GM13977 (cell line): ENCODE data around the gene DAPP1.
"Not testable (repeated sequence)": the region's sequence is repeated elsewhere in the genome, so short reads cannot be mapped to it uniquely, and the experiment has no call there.

ENCODE experiments used
- DNase-seq: peaks from one replicate; pipeline ENCODE4 v3.0.0; 2012; ENCODE audit warnings: low spot score
- in situ Hi-C: fragments of 300-500 bp; cut with MboI; formaldehyde crosslinking; loops from one replicate; pipeline ENCODE4 v1.12.0; 2022; ENCODE audit warnings: low sequenced_read_pairs, low pct_unique_long_range_greater_than_20kb, mixed read lengths, inconsistent platforms; ENCODE audit not compliant: unreplicated experiment
- TF ChIP-seq, protein P1 (sequence below): IDR thresholded peaks from 2 replicates; pipeline ENCODE4 v1.5.1; 2012; ENCODE audit warnings: mild to moderate bottlenecking, control low read depth; ENCODE audit not compliant: insufficient read depth; ENCODE audit errors: extremely low read depth, missing control alignments

Gene DAPP1

DNA sequence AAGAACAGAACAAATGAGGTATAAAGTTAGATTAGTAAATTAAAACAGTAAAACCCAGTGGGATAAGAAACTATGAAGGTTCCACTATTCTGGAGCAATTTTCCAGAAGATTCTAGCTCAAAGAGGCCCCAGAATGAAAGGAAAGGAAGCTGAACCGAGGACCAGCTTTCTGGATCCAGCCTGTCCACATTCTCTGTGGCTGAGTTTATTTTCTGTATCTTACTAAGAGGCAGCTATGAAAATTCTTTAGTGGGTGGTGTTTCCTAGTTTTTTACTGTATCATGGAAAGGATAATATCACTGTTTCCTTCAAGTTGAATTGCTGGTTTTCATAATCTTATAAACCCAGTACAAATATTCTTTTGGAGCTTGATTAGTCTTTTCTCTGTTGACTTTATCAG, 11.8 kb downstream of the DAPP1 start:
- no peak for DNase-seq
- TF ChIP-seq, protein P1, sequence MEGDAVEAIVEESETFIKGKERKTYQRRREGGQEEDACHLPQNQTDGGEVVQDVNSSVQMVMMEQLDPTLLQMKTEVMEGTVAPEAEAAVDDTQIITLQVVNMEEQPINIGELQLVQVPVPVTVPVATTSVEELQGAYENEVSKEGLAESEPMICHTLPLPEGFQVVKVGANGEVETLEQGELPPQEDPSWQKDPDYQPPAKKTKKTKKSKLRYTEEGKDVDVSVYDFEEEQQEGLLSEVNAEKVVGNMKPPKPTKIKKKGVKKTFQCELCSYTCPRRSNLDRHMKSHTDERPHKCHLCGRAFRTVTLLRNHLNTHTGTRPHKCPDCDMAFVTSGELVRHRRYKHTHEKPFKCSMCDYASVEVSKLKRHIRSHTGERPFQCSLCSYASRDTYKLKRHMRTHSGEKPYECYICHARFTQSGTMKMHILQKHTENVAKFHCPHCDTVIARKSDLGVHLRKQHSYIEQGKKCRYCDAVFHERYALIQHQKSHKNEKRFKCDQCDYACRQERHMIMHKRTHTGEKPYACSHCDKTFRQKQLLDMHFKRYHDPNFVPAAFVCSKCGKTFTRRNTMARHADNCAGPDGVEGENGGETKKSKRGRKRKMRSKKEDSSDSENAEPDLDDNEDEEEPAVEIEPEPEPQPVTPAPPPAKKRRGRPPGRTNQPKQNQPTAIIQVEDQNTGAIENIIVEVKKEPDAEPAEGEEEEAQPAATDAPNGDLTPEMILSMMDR, result no peak
- in situ Hi-C loops, result no loop called here

DNA sequence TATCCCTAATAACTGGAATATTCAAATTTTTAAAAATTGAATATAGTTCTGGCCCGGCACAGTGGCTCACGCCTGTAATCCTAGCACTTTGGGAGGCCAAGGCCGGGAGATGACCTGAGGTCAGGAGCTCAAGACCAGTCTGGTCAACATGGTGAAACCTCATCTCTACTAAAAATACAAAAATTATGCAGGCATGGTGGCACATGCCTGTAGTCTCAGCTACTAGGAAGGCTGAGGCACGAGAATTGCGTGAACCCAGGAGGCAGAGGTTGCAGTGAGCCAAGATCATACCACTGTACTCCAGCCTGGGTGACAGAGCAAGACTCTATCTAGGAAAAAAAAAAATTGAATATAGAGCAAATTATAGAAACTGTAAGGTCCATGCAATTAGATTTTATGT, 13.4 kb downstream of the DAPP1 start:
- DNase-seq, in situ Hi-C loops: not testable (repeated sequence)

DNA sequence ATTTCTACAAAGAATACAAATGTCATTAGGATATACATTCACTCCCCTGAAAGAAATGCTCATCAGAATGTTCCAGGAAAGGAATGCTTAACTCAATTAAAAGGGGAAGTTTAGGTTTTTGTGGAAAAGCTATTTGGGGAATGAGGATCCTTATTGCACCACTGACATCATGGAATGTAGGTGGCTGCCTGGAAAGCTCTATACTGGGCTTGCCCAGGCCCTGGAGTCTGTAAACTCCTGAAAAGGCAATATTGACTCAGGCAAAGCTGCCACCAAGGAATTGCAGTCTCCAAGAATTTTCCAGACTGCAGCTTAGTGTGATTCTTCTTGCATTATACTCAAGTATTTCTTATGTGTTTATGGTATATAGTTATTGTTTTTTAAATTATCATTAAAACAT, 15.7 kb downstream of the DAPP1 start:
- TF ChIP-seq, protein P1, result no peak
- in situ Hi-C loops, result no loop called here

DNA sequence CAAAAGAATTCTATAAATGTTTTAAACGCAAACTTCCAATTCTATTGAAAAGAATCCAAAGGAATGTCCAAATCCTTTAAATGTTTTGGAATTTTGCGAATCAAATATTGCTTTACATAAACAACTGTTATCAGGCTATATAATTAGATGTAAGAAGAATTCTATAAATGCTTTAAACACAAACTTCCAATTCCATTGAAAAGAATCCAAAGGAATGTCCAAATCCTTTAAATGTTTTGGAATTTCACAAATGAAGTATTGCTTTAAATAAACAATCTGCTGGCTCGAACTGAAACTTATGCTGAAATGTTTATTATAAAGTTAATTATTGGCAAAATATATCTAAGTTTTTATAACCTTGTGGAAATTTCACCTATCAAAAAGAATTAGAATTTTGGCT, 16.1 kb downstream of the DAPP1 start:
- in situ Hi-C loops, result no loop called here
- DNase-seq, result no peak
- TF ChIP-seq, protein P1, result no peak

More for the DNA sequence above, 15.7 kb downstream of the DAPP1 start:
- DNase-seq, result no peak

GRCh38 chr4:99833756-99834155, 17.1 kb downstream of the DAPP1 start:
- no peak for DNase-seq
- in situ Hi-C loops, result no loop called here
- TF ChIP-seq, protein P1, result no peak

DNA sequence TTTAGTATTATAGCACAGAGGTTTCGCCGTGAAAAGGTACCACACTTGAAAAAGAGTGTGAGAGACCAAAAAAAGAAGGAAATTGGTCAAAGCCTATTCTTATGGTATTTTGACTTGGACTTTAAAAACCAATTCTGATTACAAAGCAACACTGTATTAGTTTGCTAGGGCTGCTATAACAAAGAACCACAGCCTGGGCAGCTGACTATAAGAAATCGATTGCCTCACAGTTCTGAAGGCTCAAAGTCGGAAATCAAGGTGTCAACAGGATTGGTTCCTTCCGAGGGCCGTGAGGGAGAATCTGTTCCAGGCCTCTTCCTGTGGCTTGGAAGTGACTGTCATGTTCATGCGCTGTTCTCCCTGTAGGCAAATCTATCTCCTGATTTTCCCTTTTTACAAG, 17.9 kb downstream of the DAPP1 start:
- in situ Hi-C loops, result no loop called here
- TF ChIP-seq, protein P1, result no peak
- DNase-seq, result no peak

GRCh38 chr4:99835942-99836341, 19.3 kb downstream of the DAPP1 start:
- DNase-seq, result no peak
- TF ChIP-seq, protein P1, result no peak
- in situ Hi-C loops, result no loop called here
